Spleen (tissue), 11 donors: ENCODE results near the gene SUCLG2. TPM values are rescaled to one million over a fixed set of nuclear protein-coding genes. Genes with fewer than 3 reads are reported as not detected.
A peak's percentile ranks its signal among the peaks of the same experiment; 100 is the strongest.

Experiments
- DNase-seq: peaks from one replicate; pipeline ENCODE4 v3.0.0-alpha.2; 2020
- H3K27ac ChIP-seq, 8 donors: fragments of 200-600 bp; sonication (generic) in 7 of 8; 1 replicate in 4 of 8; 2 replicates in 4 of 8; pipeline versions ENCODE4 v1.5.0 to v1.8.0; 2016 to 2021; ENCODE audit warnings: inconsistent platforms in 4 of 8, mild to moderate bottlenecking in 4 of 8, moderate library complexity in 1 of 8
- H3K27me3 ChIP-seq, 7 donors: fragments of 200-600 bp; sonication (generic) in 6 of 7; replicated peaks in 1 of 7; 1 replicate in 4 of 7; 2 replicates in 3 of 7; pipeline versions ENCODE4 v1.5.0 to v1.8.0; 2016 to 2021; ENCODE audit warnings: inconsistent platforms in 3 of 7, mild to moderate bottlenecking in 1 of 7
- H3K36me3 ChIP-seq, 6 donors: fragments of 200-600 bp; sonication (generic) in 5 of 6; 1 replicate in 4 of 6; 2 replicates in 2 of 6; pipeline versions ENCODE4 v1.5.0 to v1.8.0; 2016 to 2021; ENCODE audit warnings: inconsistent platforms in 2 of 6
- H3K4me1 ChIP-seq, 6 donors: fragments of 200-600 bp; sonication (generic) in 5 of 6; 1 replicate in 3 of 6; 2 replicates in 3 of 6; pipeline versions ENCODE4 v1.5.0 to v1.8.0; 2016 to 2021; ENCODE audit warnings: inconsistent platforms in 3 of 6
- H3K4me3 ChIP-seq, 8 donors: fragments of 200-600 bp; sonication (generic) in 7 of 8; 1 replicate in 4 of 8; 2 replicates in 4 of 8; pipeline versions ENCODE4 v1.5.0 to v1.8.0; 2016 to 2021; ENCODE audit warnings: inconsistent platforms in 4 of 8, mild to moderate bottlenecking in 4 of 8, moderate library complexity in 2 of 8
- H3K9me3 ChIP-seq, 8 donors: fragments of 200-600 bp; sonication (generic) in 7 of 8; 1 replicate in 4 of 8; 2 replicates in 4 of 8; pipeline versions ENCODE4 v1.5.0 to v1.8.0; 2016 to 2021; ENCODE audit warnings: inconsistent platforms in 4 of 8
- CTCF ChIP-seq, 11 experiments: fragments of 200-600 bp in 7 of 11; fragments of 450-650 bp in 4 of 11; sonication (generic) in 4 of 11; IDR thresholded peaks in 8 of 11; conservative IDR thresholded peaks in 3 of 11; 1 replicate in 7 of 11; 2 replicates in 4 of 11; pipeline versions ENCODE4 v1.4.0 to v1.8.0; 2016 to 2021; ENCODE audit warnings: antibody characterized with exemption in 11 of 11, inconsistent platforms in 4 of 11, mild to moderate bottlenecking in 1 of 11
- POLR2A ChIP-seq, 3 donors: fragments of 450-650 bp; IDR thresholded peaks; one replicate each; pipeline ENCODE4 v1.5.1; 2017; ENCODE audit warnings: antibody characterized with exemption in 3 of 3, mild to moderate bottlenecking in 1 of 3
- POLR2AphosphoS5 ChIP-seq, 3 donors: sonication (generic); formaldehyde crosslinking; IDR thresholded peaks; one replicate each; pipeline ENCODE4 v1.5.1; 2017; ENCODE audit warnings: antibody characterized with exemption in 3 of 3
- WGBS, 5 donors: extraction: QIAGEN DNeasy Blood & Tissue Kit in 3 of 5; methylation state at CpG; one replicate each; pipeline versions ENCODE4 v1.1.5 to v1.1.7; 2013 to 2018; 5-methylcytosine and 5-hydroxymethylcytosine counted together
- intact Hi-C: fragments of 100-400 bp; cut with DNase I; formaldehyde crosslinking; loops from one replicate; pipeline ENCODE4 v1.15.0; 2023; ENCODE audit warnings: low total_unique reads
- polyA plus RNA-seq, 3 donors: library from polyadenylated mRNA; stranded (reverse); fragments of 200-250 nt; gene quantifications; one replicate each; pipeline ENCODE4 v1.2.1, GENCODE V29; 2013
- total RNA-seq, 7 donors: library from RNA; depleted of rRNA in 3 of 7; stranded (reverse); fragments of >200 nt in 3 of 7; fragmentation: NEBNext Ultra II Directional in 4 of 7; extraction: Animal tissue kit (Norgen Biotek cat#: 25700) in 4 of 7; gene quantifications; one replicate each; pipeline versions ENCODE4 v1.1.0 to v1.2.1, GENCODE V29; 2016 to 2021
- donor health status: healthy with polysubstance abuse.
- donor health status: DM: no; HTN: no; CAD: no; lungs with moderate emphysema.
- donor health status: DM: no; HTN: no; CAD: no.
- donor health status: Bipolar disorder and iron deficiency.
- donor health status: healthy.
- donor health status: DM: no; HTN: no; CAD: no.
- donor health status: DM: yes; HTN: yes; CAD: no.

The SUCLG2 gene
- total and polyA plus RNA-seq, 10 donors: 31.5 to 75.6 (median 55.2) TPM

- 84 to 95% (median 87%) methylated on average over 5 of the region's 5 CpGs for WGBS, 5 donors
- TF ChIP-seq CTCF (IDR thresholded peaks at IDR 0.05 in 8 of 11, conservative IDR thresholded peaks at IDR 0.05 in 3 of 11) (no peak), POLR2AphosphoS5 (IDR thresholded peaks at IDR 0.05) (no peak), POLR2A (IDR thresholded peaks at IDR 0.05) (no peak)
- peaks cover 0 to 62% (median 2%) of the 10 kb centered on the region in 6 donors for H3K36me3 ChIP-seq
- H3K27ac ChIP-seq: peak overlapping the region in 1 of 8 donors; percentile 17
- no peak overlapping the region for H3K4me3 ChIP-seq
- H3K4me1 ChIP-seq: peaks cover 0 to 55% (median 18%) of the 10 kb centered on the region in 6 donors
- no peaks in the 10 kb centered on the region for H3K9me3 ChIP-seq
- intact Hi-C loops: no loop called here
- DNase-seq: no peak
- no peaks in the 10 kb centered on the region for H3K27me3 ChIP-seq
Observed at GRCh38 chr3:67601385-67601784, 53.0 kb downstream of the SUCLG2 start.

- no peak for DNase-seq
- H3K27me3 ChIP-seq: no peaks in the 10 kb centered on the region
- peaks cover 0 to 54% (median 2%) of the 10 kb centered on the region in 6 donors for H3K36me3 ChIP-seq
- 85 to 91% (median 91%) methylated on average over 2 of the region's 2 CpGs for WGBS, 5 donors
- H3K4me3 ChIP-seq: no peak overlapping the region
- no peak for TF ChIP-seq POLR2AphosphoS5 (IDR thresholded peaks at IDR 0.05)
- no peak for TF ChIP-seq POLR2A (IDR thresholded peaks at IDR 0.05)
- TF ChIP-seq CTCF (IDR thresholded peaks at IDR 0.05 in 8 of 11, conservative IDR thresholded peaks at IDR 0.05 in 3 of 11): no peak
- peaks cover 0 to 61% (median 18%) of the 10 kb centered on the region in 6 donors for H3K4me1 ChIP-seq
- intact Hi-C loops: no loop called here
- no peak overlapping the region for H3K27ac ChIP-seq
- no peaks in the 10 kb centered on the region for H3K9me3 ChIP-seq
Observed at GRCh38 chr3:67599821-67600220, 54.6 kb downstream of the SUCLG2 start.

GRCh38 chr3:67598814-67599556 is 55.4 kb downstream of the SUCLG2 start:
- 85 to 88% (median 86%) methylated on average over 8 of the region's 8 CpGs for whole genome bisulfite sequencing, 5 donors
- H3K4me3 ChIP-seq: no peak overlapping the region
- TF ChIP-seq POLR2AphosphoS5 (IDR thresholded peaks at IDR 0.05) (no peak), CTCF (IDR thresholded peaks at IDR 0.05 in 8 of 11, conservative IDR thresholded peaks at IDR 0.05 in 3 of 11) (no peak), POLR2A (IDR thresholded peaks at IDR 0.05) (no peak)
- no peak for DNase-seq
- intact Hi-C loops: no loop called here
- H3K4me1 ChIP-seq: peaks cover 0 to 66% (median 18%) of the 10 kb centered on the region in 6 donors
- no peaks in the 10 kb centered on the region for H3K9me3 ChIP-seq
- peaks cover 0 to 45% (median 2%) of the 10 kb centered on the region in 6 donors for H3K36me3 ChIP-seq
- no peak overlapping the region for H3K27ac ChIP-seq
- no peaks in the 10 kb centered on the region for H3K27me3 ChIP-seq

- WGBS, 5 donors: 93 to 98% (median 96%) methylated on average over 3 of the region's 3 CpGs
- H3K9me3 ChIP-seq: no peaks in the 10 kb centered on the region
- DNase-seq: no peak
- H3K27ac ChIP-seq: no peak overlapping the region
- intact Hi-C loops: no loop called here
- peaks cover 0 to 41% (median 2%) of the 10 kb centered on the region in 6 donors for H3K4me1 ChIP-seq
- no peaks in the 10 kb centered on the region for H3K27me3 ChIP-seq
- peaks cover 0 to 52% (median 2%) of the 10 kb centered on the region in 6 donors for H3K36me3 ChIP-seq
- TF ChIP-seq POLR2AphosphoS5 (IDR thresholded peaks at IDR 0.05) (no peak), CTCF (IDR thresholded peaks at IDR 0.05 in 8 of 11, conservative IDR thresholded peaks at IDR 0.05 in 3 of 11) (no peak), POLR2A (IDR thresholded peaks at IDR 0.05) (no peak)
- H3K4me3 ChIP-seq: no peak overlapping the region
Observed at GRCh38 chr3:67595424-67595823, 59.0 kb downstream of the SUCLG2 start.
